ENCODE results near the gene LMBR1. TPM values are rescaled to one million over a fixed set of nuclear protein-coding genes. Genes with fewer than 3 reads are reported as not detected.

LMBR1 gene
- total and polyA plus RNA-seq, 4 donors = 11.2 to 35.7 (median 17.9) TPM

DNA sequence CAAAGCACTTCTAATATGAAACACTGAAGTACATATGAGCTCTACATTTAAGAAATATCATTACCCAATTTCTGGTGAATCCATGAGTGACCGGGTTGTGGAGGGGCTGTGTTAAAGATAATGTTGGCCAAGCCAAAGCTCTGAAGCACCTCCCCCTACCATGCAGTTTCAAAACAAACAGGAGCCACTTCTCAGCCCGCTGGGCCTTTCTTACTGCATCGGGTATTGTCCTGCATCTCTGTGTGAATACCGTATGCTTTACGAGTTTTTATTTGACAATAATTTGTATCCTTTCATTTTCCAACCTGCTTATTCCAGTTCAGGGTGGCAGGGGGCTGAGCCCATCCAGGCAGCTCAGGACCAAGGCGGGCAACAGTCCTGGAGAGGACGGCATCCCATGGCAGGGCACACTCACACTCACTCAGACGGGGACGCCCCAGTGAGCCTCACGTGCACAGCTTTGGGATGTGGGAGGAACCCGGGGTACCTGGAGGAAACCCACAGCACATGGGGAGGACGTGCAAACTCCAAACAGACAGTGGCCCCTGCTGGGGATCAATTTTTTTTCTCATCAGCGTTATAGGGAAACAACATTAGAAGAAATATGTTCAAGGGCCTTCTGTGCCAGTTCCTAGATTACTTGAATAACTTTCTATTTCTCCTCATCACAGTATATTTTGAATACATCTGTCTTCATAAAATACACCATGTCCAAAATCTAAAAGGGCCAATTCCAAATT is 250.5 kb downstream of the LMBR1 start:
- Histone ChIP-seq H3K36me3 (ENCODE audit: control insufficient read depth in 4 of 4, insufficient read depth in 3 of 4, low read depth in 1 of 4, low read length in 3 of 4) (no peaks in the 10 kb centered on the region), H3K27ac (ENCODE audit: low read depth in 1 of 2, low read length in 2 of 2) (no peak overlapping the region), H3K9me3 (ENCODE audit: control insufficient read depth in 4 of 4, low read length in 3 of 4) (no peaks in the 10 kb centered on the region), H3K27me3 (ENCODE audit: control insufficient read depth in 4 of 4, insufficient read depth in 4 of 4, low read length in 3 of 4) (no peaks in the 10 kb centered on the region), H3K4me1 (ENCODE audit: control insufficient read depth in 4 of 4, insufficient read depth in 4 of 4, low read length in 3 of 4) (peaks cover 4 to 15% (median 9%) of the 10 kb centered on the region in 4 donors), H3K9ac (ENCODE audit: low read depth in 1 of 2, low read length in 2 of 2) (no peak overlapping the region), H3K4me3 (ENCODE audit: low read depth in 1 of 3, low read length in 3 of 3) (no peak overlapping the region)
- DNase-seq (ENCODE audit: low spot score) = no peak
- TF ChIP-seq NR2F2 (IDR thresholded peaks at IDR 0.05) = no peak
- TF ChIP-seq RAD21 (IDR thresholded peaks at IDR 0.05) = peak; percentile 48 to 68
- TF ChIP-seq TAF1 (conservative IDR thresholded peaks at IDR 0.05) = no peak
- no peak for TF ChIP-seq FOXA1 (IDR thresholded peaks at IDR 0.05)
- TF ChIP-seq, protein P1, sequence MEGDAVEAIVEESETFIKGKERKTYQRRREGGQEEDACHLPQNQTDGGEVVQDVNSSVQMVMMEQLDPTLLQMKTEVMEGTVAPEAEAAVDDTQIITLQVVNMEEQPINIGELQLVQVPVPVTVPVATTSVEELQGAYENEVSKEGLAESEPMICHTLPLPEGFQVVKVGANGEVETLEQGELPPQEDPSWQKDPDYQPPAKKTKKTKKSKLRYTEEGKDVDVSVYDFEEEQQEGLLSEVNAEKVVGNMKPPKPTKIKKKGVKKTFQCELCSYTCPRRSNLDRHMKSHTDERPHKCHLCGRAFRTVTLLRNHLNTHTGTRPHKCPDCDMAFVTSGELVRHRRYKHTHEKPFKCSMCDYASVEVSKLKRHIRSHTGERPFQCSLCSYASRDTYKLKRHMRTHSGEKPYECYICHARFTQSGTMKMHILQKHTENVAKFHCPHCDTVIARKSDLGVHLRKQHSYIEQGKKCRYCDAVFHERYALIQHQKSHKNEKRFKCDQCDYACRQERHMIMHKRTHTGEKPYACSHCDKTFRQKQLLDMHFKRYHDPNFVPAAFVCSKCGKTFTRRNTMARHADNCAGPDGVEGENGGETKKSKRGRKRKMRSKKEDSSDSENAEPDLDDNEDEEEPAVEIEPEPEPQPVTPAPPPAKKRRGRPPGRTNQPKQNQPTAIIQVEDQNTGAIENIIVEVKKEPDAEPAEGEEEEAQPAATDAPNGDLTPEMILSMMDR (IDR thresholded peaks at IDR 0.05; ENCODE audit: low read depth, low read length, missing input control) = no peak
- TF ChIP-seq EGR1 (IDR thresholded peaks at IDR 0.05; ENCODE audit: low read depth in 2 of 2) = no peak
- WGBS = 75% methylated on average over 13 of the region's 13 CpGs

DNA sequence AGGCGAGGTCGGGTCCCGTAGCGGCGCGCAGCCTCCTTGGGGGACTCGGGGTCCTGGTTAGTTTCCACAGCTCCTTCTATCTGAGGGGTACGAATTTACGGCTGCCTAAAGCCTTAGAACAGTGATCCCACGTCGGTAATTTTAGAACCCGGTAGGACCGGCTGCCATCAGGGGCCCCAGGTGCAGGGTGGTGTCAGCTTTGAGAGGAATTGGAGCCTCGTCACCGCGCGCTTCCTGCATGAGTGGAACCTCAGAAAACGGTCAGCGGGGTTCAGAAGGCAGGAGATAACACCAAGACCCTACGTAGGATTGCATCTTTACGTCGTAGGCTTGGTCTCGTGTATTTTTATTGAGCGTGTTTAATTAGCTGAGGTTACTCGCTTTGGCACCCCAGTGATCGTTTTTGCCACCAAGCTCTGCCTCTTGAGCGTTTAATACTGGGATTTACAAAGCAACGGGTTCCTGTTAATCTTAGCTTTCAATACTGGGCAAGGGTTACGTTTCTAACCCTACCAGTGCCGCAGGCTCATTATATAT is 252.0 kb downstream of the LMBR1 start:
- peak overlapping the region; percentile 59 to 75 for H3K27ac ChIP-seq (ENCODE audit: low read depth in 1 of 2, low read length in 2 of 2)
- WGBS = 4% methylated on average over 30 of the region's 30 CpGs
- no peak for DNase-seq (ENCODE audit: low spot score)

DNA sequence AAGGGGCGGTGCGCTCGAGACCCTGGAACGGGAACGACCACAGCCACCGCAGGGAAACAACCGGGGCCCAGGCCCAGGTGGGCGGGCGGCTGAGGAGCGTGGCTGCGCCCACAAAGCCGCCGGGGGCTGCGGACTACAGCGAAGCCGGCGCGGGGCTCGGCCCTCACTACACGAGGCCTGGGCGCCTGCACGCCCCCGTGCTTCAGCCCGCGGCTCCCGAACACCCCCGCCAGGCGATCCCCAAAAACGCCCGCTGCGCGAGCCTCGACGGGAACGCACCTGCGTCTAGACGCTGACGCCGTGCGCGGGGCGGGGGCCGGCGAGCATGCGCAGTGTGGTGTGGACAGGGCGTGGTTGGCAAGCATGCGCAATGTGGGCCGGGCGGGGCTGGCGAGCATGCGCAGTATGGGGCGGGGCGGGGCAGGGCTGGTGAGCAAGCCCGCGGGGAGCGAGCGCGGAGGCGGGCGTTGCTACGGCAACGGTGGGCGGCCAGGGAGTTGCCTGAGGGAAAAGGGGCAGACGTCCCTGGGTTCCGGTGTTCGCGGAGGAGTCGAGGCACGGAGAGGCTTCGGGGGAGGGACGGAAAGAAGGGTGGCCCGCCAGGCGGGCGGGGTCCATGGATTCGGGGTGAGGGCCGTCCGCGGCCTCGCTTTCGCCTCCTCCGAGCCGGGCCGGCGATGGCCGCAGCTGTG is 252.6 kb downstream of the LMBR1 start, which contains the start of gene RNF32:
Gene RNF32 (plus strand): TSS at position 518 of the 692 bp plus-strand sequence. CDS start 3,104 bp downstream, outside the sequence.
- Histone ChIP-seq H3K27ac (ENCODE audit: low read depth in 1 of 2, low read length in 2 of 2) (peak within 1 kb of the TSS; percentile 59 to 75), H3K9ac (ENCODE audit: low read depth in 1 of 2, low read length in 2 of 2) (peak within 1 kb of the TSS; percentile 50 to 73), H3K27me3 (ENCODE audit: control insufficient read depth in 4 of 4, insufficient read depth in 4 of 4, low read length in 3 of 4) (no peaks in the 10 kb centered on the region), H3K4me3 (ENCODE audit: low read depth in 1 of 3, low read length in 3 of 3) (peak within 1 kb of the TSS; percentile 91 to 96 (median 95)), H3K9me3 (ENCODE audit: control insufficient read depth in 4 of 4, low read length in 3 of 4) (no peaks in the 10 kb centered on the region), H3K36me3 (ENCODE audit: control insufficient read depth in 4 of 4, insufficient read depth in 3 of 4, low read depth in 1 of 4, low read length in 3 of 4) (no peaks in the 10 kb centered on the region), H3K4me1 (ENCODE audit: control insufficient read depth in 4 of 4, insufficient read depth in 4 of 4, low read length in 3 of 4) (peaks cover 4 to 15% (median 9%) of the 10 kb centered on the region in 4 donors)
- peak; percentile 100 for DNase-seq (ENCODE audit: low spot score)
- 2% methylated on average over 85 of the region's 85 CpGs for whole genome bisulfite sequencing
- TF ChIP-seq, protein P2, sequence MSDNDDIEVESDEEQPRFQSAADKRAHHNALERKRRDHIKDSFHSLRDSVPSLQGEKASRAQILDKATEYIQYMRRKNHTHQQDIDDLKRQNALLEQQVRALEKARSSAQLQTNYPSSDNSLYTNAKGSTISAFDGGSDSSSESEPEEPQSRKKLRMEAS (IDR thresholded peaks at IDR 0.05) = peak; percentile 32
- TF ChIP-seq FOXA2 (IDR thresholded peaks at IDR 0.05) = no peak
- peak in 1 of 2 donors; percentile 84 for TF ChIP-seq EGR1 (IDR thresholded peaks at IDR 0.05; ENCODE audit: low read depth in 2 of 2)
- no peak for TF ChIP-seq SP1 (IDR thresholded peaks at IDR 0.05)
- no peak for TF ChIP-seq TAF1 (conservative IDR thresholded peaks at IDR 0.05)
- TF ChIP-seq GABPA (IDR thresholded peaks at IDR 0.05 in 1 of 2, conservative IDR thresholded peaks at IDR 0.05 in 1 of 2) = peak in 1 of 2 donors; percentile 12
- TF ChIP-seq NR2F2 (IDR thresholded peaks at IDR 0.05) = no peak
- TF ChIP-seq HNF4G (IDR thresholded peaks at IDR 0.05) = no peak
- no peak for TF ChIP-seq JUND (IDR thresholded peaks at IDR 0.05)
- TF ChIP-seq, protein P1 (IDR thresholded peaks at IDR 0.05; ENCODE audit: low read depth, low read length, missing input control) = no peak
- TF ChIP-seq FOXA1 (IDR thresholded peaks at IDR 0.05) = no peak
- TF ChIP-seq RXRA (IDR thresholded peaks at IDR 0.05) = no peak
- TF ChIP-seq, protein P3, sequence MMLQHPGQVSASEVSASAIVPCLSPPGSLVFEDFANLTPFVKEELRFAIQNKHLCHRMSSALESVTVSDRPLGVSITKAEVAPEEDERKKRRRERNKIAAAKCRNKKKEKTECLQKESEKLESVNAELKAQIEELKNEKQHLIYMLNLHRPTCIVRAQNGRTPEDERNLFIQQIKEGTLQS (IDR thresholded peaks at IDR 0.05) = no peak
- TF ChIP-seq YY1 (IDR thresholded peaks at IDR 0.05) = no peak
- TF ChIP-seq, protein P4, sequence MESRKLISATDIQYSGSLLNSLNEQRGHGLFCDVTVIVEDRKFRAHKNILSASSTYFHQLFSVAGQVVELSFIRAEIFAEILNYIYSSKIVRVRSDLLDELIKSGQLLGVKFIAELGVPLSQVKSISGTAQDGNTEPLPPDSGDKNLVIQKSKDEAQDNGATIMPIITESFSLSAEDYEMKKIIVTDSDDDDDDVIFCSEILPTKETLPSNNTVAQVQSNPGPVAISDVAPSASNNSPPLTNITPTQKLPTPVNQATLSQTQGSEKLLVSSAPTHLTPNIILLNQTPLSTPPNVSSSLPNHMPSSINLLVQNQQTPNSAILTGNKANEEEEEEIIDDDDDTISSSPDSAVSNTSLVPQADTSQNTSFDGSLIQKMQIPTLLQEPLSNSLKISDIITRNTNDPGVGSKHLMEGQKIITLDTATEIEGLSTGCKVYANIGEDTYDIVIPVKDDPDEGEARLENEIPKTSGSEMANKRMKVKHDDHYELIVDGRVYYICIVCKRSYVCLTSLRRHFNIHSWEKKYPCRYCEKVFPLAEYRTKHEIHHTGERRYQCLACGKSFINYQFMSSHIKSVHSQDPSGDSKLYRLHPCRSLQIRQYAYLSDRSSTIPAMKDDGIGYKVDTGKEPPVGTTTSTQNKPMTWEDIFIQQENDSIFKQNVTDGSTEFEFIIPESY (IDR thresholded peaks at IDR 0.05) = no peak

More for the DNA sequence above, 252.0 kb downstream of the LMBR1 start:
- H3K9me3 ChIP-seq (ENCODE audit: control insufficient read depth in 4 of 4, low read length in 3 of 4) = no peaks in the 10 kb centered on the region
- H3K4me3 ChIP-seq (ENCODE audit: low read depth in 1 of 3, low read length in 3 of 3) = peak overlapping the region; percentile 91 to 96 (median 95)
- TF ChIP-seq EGR1 (IDR thresholded peaks at IDR 0.05; ENCODE audit: low read depth in 2 of 2) (no peak), YY1 (IDR thresholded peaks at IDR 0.05) (peak; percentile 66)
- H3K9ac ChIP-seq (ENCODE audit: low read depth in 1 of 2, low read length in 2 of 2) = peak overlapping the region; percentile 4 to 73
- H3K27me3 ChIP-seq (ENCODE audit: control insufficient read depth in 4 of 4, insufficient read depth in 4 of 4, low read length in 3 of 4) = no peaks in the 10 kb centered on the region
- peaks cover 4 to 15% (median 9%) of the 10 kb centered on the region in 4 donors for H3K4me1 ChIP-seq (ENCODE audit: control insufficient read depth in 4 of 4, insufficient read depth in 4 of 4, low read length in 3 of 4)
- no peaks in the 10 kb centered on the region for H3K36me3 ChIP-seq (ENCODE audit: control insufficient read depth in 4 of 4, insufficient read depth in 3 of 4, low read depth in 1 of 4, low read length in 3 of 4)
